ENCODE results near the gene ARRDC1.

ARRDC1 gene

GRCh38 chr9:137640862-137641261 is 35.4 kb downstream of the ARRDC1 start:
- no peak for DNase-seq

- DNase-seq = no peak
These were observed 36.7 kb downstream of the ARRDC1 start for GRCh38 chr9:137642118-137642601.

- DNase-seq = no peak
These were observed 37.4 kb downstream of the ARRDC1 start for GRCh38 chr9:137642892-137643291.

DNA sequence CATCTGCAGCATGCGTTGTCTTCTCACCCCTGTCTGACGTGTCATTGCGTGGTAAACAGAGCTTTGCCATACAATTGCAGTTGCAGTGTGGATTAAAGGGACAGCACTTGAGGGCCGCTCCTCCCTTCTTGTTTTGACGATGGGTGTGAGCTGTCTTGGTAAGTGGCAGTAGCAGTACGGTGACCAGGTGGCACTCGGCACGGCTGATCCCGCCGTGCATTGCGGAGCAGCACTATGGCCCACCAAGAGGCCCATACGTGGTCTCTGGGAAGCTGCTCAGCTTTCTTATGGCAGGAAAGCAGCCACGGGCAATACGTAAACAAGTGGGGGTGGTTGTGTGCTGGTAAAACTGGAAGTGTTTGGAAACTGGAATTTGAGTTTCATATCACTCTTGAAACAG is 38.4 kb downstream of the ARRDC1 start:
- DNase-seq = no peak

DNA sequence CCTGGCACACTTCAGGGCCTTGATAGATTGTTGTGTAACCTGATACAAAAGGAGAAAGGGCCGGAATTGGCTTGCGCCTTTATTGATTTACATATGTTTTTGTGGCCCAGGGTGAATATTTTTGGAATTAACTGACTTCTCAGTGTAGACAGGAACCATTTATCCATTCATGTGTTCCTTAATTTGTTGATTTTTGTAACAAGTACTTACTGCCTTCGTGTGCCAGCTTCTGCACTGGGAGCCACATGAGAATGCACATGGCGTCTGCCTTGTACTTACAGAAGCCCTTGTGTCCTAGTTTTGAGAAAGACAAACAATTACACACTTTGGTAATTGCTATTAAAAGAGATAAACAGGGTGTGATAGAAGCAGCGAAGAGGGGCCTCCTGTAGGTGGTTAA is 39.7 kb downstream of the ARRDC1 start:
- no peak for DNase-seq

DNA sequence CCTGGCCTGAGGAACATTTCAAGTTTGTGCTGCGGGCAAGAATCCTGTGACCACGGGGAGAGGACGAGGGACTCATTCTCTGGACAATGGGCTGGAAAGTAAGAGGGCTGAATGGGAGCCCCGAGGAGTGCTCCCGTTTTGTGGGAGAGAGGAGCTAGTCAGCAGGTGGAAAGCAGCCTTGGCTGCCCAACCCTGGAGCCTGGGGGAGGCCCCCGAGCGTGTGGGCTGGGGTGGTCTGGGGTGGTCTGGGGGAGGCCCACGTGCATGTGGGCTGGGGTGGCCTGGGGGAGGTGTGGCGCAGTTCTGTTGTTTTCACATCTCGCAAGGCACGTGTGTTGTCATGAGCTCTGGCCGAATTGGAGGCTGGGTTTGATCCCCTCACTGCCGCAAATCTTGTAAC is 40.9 kb downstream of the ARRDC1 start:
- DNase-seq = no peak

GRCh38 chr9:137647096-137647714 is 41.7 kb downstream of the ARRDC1 start:
- DNase-seq = no peak

DNA sequence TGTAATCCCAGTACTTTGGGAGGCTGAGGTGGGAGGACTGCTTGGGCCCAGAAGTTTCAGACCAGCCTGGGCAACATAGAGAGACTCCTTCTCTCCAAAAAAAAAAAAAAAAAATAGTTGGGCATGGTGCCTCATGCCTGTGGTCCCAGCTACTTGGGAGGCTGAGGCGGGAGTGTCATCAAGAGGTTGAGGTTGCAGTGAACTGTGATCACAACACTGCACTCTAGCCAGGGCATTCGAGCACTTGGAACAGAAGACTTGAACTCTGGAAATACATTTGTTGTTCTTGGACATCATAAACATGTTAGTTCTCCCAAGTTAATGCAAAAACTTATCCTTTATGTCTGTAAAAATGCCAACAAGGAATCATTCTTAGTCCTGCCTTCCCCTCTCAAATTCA is 42.9 kb downstream of the ARRDC1 start:
- DNase-seq = no peak

DNA sequence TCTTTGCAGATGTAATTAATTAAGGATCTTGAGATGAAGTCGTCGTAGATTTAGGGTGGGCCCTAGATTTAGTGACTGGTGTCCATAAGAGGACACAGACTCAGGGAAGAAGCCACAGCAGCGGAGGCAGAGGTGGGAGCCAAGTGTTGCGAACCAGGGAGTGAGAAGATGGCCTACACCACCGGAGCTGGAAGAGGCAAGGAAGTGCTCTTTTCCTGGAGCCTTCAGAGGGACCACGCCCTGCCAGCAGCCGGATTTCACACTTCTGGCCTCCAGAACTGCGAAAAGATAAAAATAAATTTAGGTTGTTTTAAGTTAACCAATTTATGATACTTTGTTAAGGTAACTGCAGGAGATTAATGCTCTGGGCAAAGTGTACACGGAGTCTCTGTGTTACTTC is 44.1 kb downstream of the ARRDC1 start:
- DNase-seq = no peak

GRCh38 chr9:137650259-137650658 is 44.8 kb downstream of the ARRDC1 start:
- no peak for DNase-seq

GRCh38 chr9:137650779-137651178 is 45.3 kb downstream of the ARRDC1 start:
- DNase-seq = no peak

- no peak for DNase-seq
These were observed 50.9 kb downstream of the ARRDC1 start for GRCh38 chr9:137656416-137656815.

GRCh38 chr9:137657606-137658005 is 52.1 kb downstream of the ARRDC1 start:
- DNase-seq = no peak

DNA sequence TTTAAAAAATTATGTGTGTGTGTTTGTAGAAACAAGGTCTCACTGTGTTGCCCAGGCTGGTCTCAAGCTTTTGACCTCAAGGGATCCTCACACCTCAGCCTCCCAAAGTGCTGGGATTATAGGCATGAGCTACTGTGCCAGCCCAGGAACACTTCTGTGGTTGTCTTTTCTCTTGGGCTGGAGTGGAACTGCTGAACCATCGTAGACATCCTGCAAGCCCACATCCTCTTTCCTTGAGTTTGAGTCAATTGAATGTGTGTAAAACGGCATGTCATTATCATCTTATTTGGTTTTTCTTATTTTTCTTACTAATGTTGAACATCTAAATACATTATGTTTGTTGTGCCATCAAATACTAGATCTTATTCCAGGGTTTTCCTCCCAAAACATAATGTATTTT is 53.3 kb downstream of the ARRDC1 start:
- DNase-seq = no peak

- no peak for DNase-seq
These were observed 54.7 kb downstream of the ARRDC1 start for GRCh38 chr9:137660144-137660543.

GRCh38 chr9:137663584-137663983 is 58.1 kb downstream of the ARRDC1 start:
- DNase-seq = no peak

DNA sequence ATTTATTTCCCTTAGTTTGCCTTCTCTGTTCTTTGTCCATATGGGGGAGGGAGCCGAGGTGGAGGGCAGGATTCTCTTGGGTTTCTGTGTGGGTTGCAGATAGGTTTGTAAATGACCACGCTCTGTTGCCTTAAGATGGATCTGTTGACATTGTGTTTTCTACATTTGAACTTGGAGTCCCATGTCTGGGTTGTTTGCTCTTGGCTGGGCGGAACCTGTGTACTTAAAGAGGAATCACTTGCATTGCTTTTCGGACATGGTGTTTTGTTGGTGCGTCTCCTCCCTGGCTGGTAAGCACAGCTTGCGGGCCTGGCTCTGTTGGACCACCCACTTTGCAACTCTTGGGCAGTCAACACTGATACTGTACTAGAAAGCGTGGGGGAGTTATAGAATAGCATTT is 59.2 kb downstream of the ARRDC1 start:
- DNase-seq = no peak
